Right renal cortex interstitium (tissue), 3 donors: ENCODE measurements around the gene EIF4E3. TPM values are rescaled to one million over a fixed set of nuclear protein-coding genes. Genes with fewer than 3 reads are reported as not detected.

Experiments used
- DNase-seq, 3 donors: peaks; one replicate each; pipeline ENCODE4 v3.0.0-alpha.2; 2013; ENCODE audit warnings: low read depth in 3 of 3, low spot score in 2 of 3
- polyA plus RNA-seq, 3 donors: library from polyadenylated mRNA; unstranded; fragments of 120-200 nt; gene quantifications; one replicate each; pipeline ENCODE4 v1.2.1, GENCODE V29; 2013; ENCODE audit not compliant: insufficient read length in 3 of 3

The EIF4E3 gene
- polyA plus RNA-seq, 3 donors, result 11.7 to 12.6 (median 11.8) TPM

DNA sequence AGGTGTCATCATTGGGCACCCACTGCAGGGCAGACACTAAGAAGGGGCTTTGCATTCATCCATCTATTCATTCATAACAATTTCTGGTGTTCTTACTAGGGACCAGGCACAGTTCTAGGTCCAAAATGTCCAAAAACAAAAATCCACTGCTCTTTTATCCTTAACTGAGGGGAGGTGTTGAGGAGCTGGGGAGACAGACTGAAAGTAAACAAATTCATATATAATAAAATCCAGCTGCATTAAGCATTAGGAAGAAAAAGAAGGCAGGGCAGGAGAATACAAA lies 1.1 kb downstream of the EIF4E3 start:
- no peak for DNase-seq

- no peak for DNase-seq
Measured at GRCh38 chr3:71723452-71724170, 1.6 kb downstream of the EIF4E3 start.

GRCh38 chr3:71722693-71723092 lies 2.5 kb downstream of the EIF4E3 start:
- no peak for DNase-seq

- no peak for DNase-seq
Measured at GRCh38 chr3:71721651-71722157, 3.5 kb downstream of the EIF4E3 start.

GRCh38 chr3:71721002-71721401 lies 4.2 kb downstream of the EIF4E3 start:
- no peak for DNase-seq

DNA sequence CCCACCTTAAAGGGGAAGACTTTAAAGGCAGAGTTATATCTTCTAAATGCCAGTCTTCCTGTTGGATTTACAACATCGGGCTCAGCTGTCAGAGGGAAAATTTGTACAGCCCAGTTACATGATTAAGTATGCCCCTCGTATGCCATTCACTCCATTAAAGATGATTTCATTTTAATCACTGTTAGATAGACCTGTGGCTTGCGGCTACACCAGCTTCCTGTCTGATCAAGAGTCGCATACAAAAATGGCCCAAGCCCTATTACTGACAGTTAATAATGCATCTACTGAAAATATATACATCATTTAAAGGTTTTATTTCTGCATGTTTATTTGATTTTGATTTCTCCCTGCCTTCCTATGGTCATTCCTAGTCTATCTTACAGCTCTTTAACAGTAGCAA lies 7.1 kb downstream of the EIF4E3 start:
- no peak for DNase-seq

DNA sequence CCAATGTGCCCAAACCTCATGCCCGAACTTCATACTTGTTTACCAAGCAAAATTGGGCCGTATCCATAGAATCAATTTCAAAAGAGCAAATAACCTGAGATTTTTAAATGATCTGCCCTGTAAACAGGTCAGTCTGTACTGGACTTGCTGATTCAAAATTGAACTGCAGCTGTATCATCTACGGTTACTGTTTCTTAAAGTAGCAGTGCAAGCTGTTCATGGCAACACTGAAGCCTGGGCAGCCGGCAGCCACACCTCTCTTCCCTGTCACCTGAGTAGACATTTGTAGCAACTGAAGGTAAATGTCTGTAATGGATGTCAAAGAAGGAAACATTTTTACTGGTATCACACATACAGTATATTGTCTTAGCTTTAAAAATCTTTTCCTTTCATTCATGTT lies 10.6 kb downstream of the EIF4E3 start:
- DNase-seq, result no peak

DNA sequence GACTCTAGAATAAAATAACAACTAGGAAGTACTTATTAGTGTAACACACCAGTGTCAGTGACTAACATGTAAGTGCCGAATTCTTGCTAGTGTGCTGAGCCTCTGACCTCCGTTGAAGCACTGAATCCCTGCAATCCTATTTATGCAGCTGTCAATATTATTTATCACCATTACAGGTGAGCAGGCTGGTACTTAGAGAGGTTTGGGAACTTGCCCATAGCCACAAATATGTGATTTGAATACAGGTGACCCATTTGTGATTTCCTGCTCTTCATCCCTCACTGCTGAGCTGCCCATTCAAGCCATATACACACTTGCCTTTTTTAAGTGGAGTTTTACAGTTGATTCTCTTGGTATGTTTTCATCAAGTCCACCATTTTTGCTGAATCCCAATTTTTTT lies 12.2 kb downstream of the EIF4E3 start:
- DNase-seq, result no peak

DNA sequence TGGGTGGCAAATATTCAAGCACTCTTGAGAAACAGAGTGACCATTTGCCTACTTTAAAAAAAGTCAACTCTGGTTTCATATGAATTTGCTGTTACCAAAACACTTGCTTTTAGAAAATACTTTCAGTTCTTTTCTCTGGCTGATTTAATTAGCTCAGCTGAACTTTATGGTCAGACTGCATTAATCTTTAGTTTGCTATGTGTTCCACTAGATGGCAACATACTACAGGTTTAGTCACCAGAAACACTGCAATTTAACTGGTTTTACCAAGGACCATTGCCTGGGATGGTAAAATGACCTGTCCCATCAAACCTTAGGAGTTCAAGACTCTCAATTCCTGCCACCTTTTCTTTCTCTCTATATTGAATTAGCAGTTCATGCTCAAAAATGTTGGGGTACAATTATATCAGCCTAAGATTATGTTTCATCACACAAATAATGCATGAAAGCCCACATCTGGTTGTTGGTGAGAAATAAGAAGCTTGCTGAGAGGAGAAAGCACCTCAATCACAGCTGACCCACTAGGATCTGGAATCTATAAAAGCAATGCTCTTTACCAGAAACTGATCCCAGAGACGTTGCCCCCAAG lies 14.2 kb downstream of the EIF4E3 start:
- no peak for DNase-seq

GRCh38 chr3:71709908-71710511 lies 15.2 kb downstream of the EIF4E3 start:
- DNase-seq, result no peak

- DNase-seq, result no peak
Measured at GRCh38 chr3:71708476-71709105, 16.6 kb downstream of the EIF4E3 start.

DNA sequence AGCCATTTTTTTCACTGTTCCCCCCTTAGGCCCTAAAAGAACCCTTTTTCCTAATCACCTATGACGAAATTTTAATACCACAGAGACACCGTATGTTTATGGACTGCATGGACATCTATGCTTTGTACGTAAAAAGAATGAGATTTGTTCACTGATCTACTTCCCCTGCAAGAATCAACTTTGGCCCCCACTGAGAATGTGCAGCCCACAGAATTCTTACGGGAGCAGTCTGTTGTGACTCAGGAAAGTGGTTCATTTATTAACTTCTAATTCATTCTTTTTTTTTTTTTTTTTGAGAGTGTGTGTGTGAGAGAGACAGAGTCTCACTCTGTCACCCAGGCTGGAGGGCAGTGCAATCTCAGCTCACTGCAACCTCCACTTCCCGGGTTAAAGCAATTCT lies 17.6 kb downstream of the EIF4E3 start:
- DNase-seq, result no peak

DNA sequence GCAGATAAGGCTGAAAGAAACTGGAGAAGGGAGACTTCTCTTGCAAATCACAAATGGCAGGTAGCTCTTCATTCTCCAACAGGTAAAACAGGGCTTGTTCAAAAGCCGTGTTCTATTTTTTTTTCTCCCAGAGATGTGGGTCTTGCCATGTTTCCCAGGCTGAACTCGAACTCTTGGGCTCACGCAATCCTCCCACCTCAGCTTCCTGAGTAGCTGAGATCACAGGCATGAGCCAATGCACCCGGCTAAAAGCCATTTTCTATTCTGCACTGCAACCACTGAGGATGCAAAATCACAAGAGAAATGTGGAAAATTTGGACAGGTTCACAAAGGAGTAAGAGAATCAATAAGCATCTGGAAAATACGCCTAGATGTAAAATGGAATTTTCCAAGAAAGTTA lies 19.5 kb downstream of the EIF4E3 start:
- DNase-seq, result no peak

DNA sequence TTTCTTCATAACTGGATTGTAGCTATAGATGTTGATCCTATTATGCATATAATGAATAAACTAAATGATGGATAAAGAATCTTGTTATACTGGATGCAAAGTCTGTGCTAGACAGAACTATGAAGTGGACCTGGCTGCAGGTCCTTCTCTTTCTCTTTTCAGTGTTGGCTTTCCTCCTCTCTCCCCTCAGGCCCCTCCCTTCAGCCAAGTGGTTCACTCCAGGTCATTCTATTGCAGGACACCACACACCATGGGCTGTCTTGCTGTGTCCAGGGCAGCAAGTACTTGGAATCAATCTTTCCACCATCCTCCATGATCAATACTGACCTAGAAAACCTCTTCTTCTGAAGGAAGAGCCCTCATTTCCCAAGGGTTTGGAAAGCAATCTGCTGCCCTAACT lies 20.3 kb downstream of the EIF4E3 start:
- no peak for DNase-seq

DNA sequence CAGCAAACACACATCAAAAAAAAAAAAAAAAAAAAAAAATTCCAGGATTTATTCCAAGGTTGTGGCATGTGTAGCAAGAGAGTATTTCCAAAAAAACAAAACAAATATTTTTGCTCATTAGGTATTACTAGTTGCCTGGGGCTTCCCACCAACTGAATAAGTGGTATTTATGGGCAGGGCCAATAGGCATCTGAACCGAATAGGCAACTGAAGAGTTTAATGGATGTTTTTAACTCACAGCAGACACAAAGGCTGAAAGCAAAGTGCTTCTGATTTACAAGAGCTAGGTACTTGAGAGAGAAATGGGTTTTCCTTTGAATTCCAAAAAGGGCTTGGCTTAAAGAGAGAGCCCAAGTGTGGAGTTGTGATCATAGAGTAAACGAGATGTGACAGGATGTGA lies 21.4 kb downstream of the EIF4E3 start:
- DNase-seq, result no peak

DNA sequence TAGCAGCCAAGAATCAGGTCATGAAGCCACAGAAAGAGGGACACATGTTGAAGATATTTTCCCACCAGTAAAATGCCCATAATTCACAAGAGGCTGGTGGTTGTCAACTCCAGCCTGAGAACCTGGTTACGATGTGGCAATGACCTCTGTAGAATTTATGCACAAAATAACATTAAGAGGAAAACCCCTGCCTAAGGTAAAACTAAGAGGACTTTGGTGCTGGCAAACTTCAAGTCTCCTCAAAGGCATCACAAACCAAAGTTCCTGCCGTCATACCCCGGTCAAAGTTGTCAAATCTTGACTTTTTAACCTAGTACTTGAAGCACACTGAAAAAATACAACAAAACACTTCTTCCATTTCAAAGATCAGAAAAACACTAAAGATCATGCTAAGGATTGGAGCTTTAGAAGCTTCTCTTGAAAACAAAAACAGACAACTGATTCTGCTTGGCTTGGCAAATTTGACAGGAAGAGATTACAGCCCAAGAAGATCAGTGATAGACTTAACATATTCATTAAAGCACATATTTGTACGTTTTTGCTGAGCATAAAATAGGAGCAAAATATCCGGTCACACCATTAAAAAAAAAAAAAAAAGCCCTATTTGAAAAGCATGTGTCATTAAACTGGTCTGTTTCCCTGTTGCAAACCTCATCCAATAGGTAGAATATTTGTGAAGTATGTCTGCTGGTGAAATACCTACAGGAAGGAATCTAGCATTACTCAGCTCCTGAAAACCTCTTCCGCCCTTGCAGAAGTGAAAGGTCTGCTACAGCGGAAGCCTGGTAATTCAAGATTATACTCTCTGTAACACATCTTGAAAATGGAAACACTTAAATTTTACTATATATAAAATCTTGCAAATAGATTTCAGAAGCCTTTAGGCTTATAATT lies 22.8 kb downstream of the EIF4E3 start:
- no peak for DNase-seq

DNA sequence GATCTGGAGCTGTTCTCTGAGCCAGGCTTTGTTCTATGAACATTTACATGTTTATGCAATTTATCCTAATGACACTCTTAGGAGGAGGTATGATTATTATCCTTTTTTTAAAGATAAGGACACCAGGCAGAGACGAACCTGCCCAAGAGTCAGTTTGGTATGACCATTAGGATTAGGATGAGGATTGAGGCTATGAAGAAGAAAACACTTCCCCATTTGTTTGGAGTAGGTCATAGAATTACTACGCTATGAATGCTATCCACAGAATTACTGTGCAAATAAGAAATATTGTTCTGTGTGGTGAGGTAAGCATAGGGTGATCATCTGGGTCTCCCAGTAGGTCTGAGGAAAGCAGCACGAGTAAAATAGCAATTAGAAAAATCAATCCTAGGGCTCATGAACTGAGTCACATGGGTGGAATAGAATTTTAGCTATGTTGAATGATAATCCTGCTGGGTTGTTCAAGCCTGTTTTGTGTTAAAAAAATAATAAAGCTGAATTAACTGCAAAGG lies 23.9 kb downstream of the EIF4E3 start:
- DNase-seq, result no peak

DNA sequence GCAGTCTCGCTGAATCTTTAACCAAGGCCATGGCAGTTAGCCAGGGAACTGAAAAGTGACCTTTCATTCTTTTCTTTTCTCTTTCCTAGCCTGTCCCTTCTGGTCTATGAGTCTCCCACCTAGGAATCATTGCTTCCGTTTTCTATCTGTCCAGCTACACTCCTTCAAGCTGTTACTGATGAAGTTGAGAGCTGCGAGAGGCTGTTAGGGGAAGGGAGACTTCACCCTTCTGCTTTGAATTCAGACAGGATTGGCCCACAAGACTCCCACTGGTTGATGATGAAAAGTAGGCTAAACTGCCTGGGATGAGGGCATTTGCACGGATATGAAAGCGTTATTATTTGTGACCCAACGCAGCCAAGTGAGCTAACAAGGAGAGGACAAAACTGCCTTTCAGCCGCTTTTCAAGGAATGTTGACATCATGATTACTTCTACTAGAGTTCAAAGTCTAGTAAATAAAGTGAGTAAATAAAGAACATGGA lies 30.2 kb downstream of the EIF4E3 start:
- DNase-seq, result no peak

- no peak for DNase-seq
Measured at GRCh38 chr3:71694358-71694999, 30.7 kb downstream of the EIF4E3 start.

DNA sequence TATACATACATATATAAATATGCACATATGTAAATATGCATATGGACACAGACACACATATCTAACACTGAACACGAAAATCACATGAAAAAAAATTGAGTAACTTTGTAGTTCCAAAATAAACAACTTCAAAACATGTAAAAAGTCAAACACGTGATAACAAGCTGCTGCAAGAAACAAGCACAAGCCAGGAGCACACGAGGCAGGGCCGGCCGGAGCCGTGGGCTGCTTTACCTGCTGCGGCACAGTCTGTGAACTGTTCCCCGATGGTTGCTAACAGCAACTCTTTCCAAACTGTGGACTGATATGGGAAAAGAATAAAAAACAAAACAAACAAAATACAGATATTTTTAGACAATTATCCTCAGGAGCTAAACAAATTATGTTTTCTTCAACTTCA lies 31.6 kb downstream of the EIF4E3 start:
- no peak for DNase-seq
